ENCODE measurements around the gene NMNAT3.
A peak's percentile ranks its signal among the peaks of the same experiment; 100 is the strongest.

The NMNAT3 gene

GRCh38 chr3:139677388-139678155, at the start of gene NMNAT3:
TSS of gene NMNAT3 (minus strand) at chr3:139677972. CDS start at chr3:139627724, 50,248 bp downstream.
- peak; percentile 69 for DNase-seq

DNA sequence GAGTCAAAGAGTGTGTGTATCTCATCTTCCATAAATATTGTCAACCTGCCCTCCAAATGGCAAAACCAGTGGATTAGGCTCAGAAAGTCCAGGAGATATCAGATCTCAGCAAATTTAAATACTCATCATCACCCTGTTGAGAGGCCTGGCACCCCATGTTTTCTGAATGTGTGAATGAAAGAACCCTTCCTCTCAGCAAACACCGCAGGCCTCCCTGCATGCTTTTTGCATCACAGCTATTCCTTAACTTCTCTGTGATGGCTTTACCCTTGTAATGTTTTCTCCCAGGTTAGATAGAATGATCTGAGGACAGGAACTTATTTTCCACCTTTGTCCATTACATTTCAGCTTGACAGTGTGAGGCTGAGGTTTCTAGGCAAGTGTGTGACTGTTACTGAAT, 43.6 kb upstream of the NMNAT3 start:
- DNase-seq, result no peak

DNA sequence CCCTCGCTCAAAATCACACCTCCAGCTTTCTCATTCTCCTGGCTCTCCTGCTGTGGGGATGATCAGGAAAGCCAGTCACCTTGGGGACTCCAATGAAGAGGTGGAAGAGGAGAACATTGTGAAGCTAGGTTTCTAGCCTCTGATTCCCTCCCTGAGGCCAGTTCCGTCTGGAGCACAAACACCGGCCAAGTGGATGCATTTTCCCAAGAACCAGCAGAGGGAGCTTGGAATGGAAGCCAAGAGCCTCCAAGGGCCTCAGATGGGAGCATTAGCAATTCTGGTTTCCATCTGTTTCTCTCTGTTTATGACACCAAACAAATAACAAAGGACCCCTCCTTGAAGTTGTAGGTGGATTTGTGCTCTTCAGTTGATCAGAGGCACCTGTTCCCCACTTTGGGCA, 40.6 kb upstream of the NMNAT3 start:
- DNase-seq, result no peak

DNA sequence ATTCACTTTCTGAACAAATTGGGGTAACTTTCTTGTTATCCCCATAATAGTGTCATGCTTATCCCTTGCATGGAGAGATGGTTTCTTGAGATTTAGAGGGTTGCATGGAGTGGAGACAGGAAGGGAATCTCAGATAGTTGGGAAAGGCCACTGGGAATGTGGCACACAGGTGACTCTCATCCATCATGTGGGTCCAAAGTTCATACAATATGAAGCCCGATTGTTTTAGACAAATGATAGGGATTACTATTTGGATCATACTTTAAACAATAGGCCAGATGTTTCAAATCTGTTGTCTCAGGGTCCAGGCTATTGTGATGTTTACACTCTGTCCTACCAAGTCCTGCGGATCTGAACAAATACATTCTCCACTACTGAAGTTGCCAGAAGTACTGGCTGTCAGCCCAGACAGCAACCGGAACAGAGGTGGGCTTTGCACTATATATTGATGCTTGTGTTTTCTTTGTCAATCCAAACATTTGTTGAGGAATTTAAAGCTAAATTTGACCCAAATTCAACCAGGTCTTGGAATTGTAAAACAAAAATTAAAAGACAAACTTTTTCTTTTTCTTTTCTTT, 39.2 kb upstream of the NMNAT3 start:
- DNase-seq, result no peak

GRCh38 chr3:139715743-139716360, 38.1 kb upstream of the NMNAT3 start:
- DNase-seq, result no peak

- DNase-seq, result no peak
Measured at GRCh38 chr3:139715166-139715565, 37.4 kb upstream of the NMNAT3 start.

DNA sequence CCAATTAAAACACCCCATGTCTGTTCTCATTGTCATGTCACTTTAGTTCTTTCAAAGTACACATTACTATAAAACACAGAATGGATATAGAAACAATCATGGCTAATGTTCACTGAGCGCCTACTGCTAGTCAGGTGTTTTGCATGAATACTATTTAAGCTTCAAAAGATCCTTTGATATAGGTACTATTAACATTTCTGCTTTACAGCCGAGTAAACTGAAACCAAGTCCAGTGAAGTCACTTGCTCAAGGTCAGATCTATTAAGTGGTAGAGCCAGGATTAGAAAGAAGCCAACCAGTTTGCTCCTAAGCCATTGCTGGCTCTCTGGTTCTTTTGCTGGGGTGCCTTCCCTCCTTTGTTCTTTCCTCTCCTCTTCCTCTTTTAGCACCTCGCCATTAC, 32.4 kb upstream of the NMNAT3 start:
- no peak for DNase-seq

- no peak for DNase-seq
Measured at GRCh38 chr3:139705631-139706030, 27.9 kb upstream of the NMNAT3 start.

DNA sequence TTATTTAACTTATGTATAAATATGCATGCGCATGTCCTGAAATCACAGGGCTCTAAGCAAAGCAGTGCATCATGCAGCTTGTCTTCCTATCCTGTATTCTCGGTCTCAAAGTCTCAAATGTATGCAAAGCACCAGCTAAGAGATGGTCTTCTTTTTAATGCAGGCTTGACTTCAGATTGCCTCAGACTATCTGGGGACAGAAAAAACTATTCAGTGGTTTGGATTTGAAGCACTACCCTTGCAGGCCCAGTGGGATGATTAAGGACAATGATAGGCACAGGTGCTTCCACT, 18.5 kb upstream of the NMNAT3 start:
- DNase-seq, result no peak

- no peak for DNase-seq
Measured at GRCh38 chr3:139695426-139696313, 17.9 kb upstream of the NMNAT3 start.

- no peak for DNase-seq
Measured at GRCh38 chr3:139695007-139695406, 17.2 kb upstream of the NMNAT3 start.

GRCh38 chr3:139694542-139694941, 16.8 kb upstream of the NMNAT3 start:
- DNase-seq, result no peak

DNA sequence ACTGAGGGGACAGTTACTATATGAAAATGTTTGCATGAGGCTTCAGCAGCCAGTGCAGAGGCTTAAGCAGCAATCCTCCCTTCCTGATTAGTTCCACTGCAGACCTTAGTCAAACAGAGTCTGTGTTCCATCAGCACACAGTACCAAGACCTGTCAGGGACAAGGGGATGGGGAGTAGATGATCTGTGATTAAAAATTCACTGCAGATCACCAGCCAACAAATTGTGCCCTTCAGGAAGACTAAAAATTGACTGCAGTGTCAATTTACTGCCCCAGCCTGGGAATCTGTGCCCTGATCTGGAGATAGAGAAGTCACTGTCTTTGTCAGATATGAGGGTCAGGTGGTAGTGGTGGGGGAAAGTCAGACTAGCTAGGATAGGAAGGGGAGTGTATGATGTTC, 13.8 kb upstream of the NMNAT3 start:
- DNase-seq, result no peak

DNA sequence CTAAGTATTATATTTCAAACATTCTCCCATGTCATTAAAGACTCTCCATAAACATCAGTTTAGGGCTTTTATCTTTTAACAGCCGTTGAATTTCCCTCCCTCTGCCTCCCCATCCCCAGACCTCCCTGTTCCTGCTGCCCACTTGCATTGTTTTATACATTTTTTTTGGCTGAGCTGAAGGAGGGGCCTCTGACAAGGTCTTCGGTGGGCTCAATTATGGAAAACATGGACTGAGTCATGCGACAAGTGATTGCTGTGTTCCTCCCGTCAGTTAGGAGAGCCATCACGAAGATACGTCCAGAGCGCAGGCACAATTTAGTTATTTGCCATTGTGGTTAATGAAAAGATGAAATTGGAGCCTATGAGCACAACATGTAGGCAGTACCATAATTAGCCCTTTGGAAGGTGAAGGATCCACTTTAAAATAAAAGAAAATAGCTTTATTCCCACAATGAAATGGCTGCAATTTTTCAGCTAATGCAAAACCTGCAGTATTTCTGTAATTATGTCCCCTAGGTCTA, 12.0 kb upstream of the NMNAT3 start:
- peak; percentile 66 for DNase-seq

GRCh38 chr3:139689122-139689521, 11.3 kb upstream of the NMNAT3 start:
- no peak for DNase-seq

DNA sequence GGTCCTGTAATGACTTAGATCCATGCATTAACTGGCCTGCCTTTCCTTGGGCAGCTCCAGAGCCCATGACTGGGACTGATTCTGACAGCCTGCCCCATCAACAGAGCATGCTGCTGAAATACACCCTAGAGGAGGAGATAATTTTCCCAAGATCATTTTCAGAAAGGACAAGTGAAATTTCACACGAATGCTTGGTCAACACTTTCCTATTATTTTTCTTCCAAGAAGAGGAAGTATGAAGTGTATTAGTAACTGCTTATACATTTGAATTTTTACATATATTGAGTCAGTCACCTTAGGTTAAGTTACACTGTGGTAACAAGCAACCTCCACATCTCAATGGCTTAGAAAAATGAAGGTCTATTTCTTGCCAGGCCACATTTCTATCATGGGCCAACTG, 9.7 kb upstream of the NMNAT3 start:
- DNase-seq, result no peak

DNA sequence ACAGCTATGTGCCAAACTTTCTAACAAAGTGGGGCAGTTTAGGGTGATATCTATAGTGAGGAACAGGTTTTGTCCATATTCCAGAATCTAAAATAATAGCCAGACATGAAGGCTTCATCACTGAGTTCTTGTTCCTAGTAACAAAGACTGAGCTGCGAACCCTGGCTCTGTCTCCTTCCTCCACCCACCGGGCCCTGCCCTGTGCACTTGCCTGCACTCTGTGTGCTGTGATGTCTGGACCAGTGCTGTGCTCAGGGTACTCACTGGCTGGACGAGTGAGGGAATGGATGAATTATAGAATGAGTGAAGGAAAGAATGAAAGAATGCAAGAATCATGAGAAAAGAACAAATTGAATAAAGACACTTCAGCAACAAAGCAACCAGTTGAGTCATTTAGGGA, 8.9 kb upstream of the NMNAT3 start:
- DNase-seq, result no peak

- DNase-seq, result no peak
Measured at GRCh38 chr3:139686206-139686605, 8.4 kb upstream of the NMNAT3 start.

- DNase-seq, result no peak
Measured at GRCh38 chr3:139679220-139679775, 1.5 kb upstream of the NMNAT3 start.

- DNase-seq, result no peak
Measured at GRCh38 chr3:139676632-139677387, 962 bp downstream of the NMNAT3 start.

DNA sequence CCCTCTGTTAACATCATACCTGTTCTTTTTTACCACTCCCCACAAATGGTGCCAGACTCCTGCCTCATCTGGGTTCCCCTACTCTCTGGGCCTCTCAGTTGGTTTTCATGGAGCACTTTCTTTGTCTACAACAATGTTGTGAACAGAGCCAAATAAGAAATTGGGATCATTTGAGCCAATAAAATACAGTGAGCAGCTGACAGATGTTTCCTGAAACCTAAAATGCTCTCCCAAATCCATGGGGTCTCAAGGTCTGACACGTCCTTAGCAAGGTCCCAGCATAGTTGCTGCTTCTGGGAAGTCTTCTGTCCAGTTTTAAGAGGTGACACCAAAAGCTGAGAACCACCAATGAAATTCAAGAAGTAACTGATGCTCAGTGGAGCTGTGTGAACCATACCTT, 1.7 kb downstream of the NMNAT3 start:
- DNase-seq, result no peak

- no peak for DNase-seq
Measured at GRCh38 chr3:139675327-139675726, 2.4 kb downstream of the NMNAT3 start.
